KMS-11 (cell line): Measurements from ENCODE around the gene INA.

Experiments used
- H2AFZ ChIP-seq: fragments of 200-600 bp; sonication (generic); 2 replicates; pipeline ENCODE4 v1.6.1; 2016; ENCODE audit warnings: antibody characterized with exemption, mixed run types, low read depth
- H3K27ac ChIP-seq: fragments of 200-600 bp; sonication (generic); 2 replicates; pipeline ENCODE4 v1.6.1; 2016; ENCODE audit warnings: mild to moderate bottlenecking, mixed run types
- H3K27me3 ChIP-seq: fragments of 200-600 bp; sonication (generic); 2 replicates; pipeline ENCODE4 v1.6.1; 2017; ENCODE audit warnings: mild to moderate bottlenecking, low read depth, mixed run types, moderate library complexity; ENCODE audit not compliant: insufficient read depth
- H3K36me3 ChIP-seq: fragments of 200-600 bp; sonication (generic); 2 replicates; pipeline ENCODE4 v1.6.1; 2017; ENCODE audit warnings: mild to moderate bottlenecking, mixed run types; ENCODE audit not compliant: insufficient read depth
- H3K4me1 ChIP-seq: fragments of 200-600 bp; sonication (generic); 2 replicates; pipeline ENCODE4 v1.6.1; 2016; ENCODE audit warnings: mild to moderate bottlenecking, low read depth, mixed run types; ENCODE audit not compliant: poor library complexity, severe bottlenecking
- H3K4me2 ChIP-seq: fragments of 200-600 bp; sonication (generic); 2 replicates; pipeline ENCODE4 v1.7.0; 2016; ENCODE audit warnings: mild to moderate bottlenecking, mixed run types
- H3K4me3 ChIP-seq: fragments of 200-600 bp; sonication (generic); IDR thresholded peaks from 2 replicates; pipeline ENCODE4 v1.6.1; 2017; ENCODE audit warnings: low read depth, low read length, mixed read lengths; ENCODE audit not compliant: insufficient read depth
- H3K79me2 ChIP-seq: fragments of 200-600 bp; sonication (generic); 2 replicates; pipeline ENCODE4 v1.6.1; 2016; ENCODE audit warnings: low read depth, mixed run types; ENCODE audit not compliant: insufficient read depth
- H3K9ac ChIP-seq: fragments of 200-600 bp; sonication (generic); 2 replicates; pipeline ENCODE4 v1.6.1; 2016; ENCODE audit warnings: mild to moderate bottlenecking, mixed run types
- H4K20me1 ChIP-seq: fragments of 200-600 bp; sonication (generic); 2 replicates; pipeline ENCODE4 v1.6.1; 2016; ENCODE audit warnings: mild to moderate bottlenecking, mixed run types; ENCODE audit not compliant: insufficient read depth
- CTCF ChIP-seq: fragments of 200-600 bp; sonication (generic); conservative IDR thresholded peaks from 2 replicates; pipeline ENCODE4 v1.6.1; 2017; ENCODE audit warnings: low read depth, mild to moderate bottlenecking, antibody characterized with exemption, low read length, moderate library complexity, mixed read lengths

The INA gene

GRCh38 chr10:103295374-103296015 lies 18.6 kb downstream of the INA start:
- TF ChIP-seq CTCF, result no peak
- Histone ChIP-seq H3K27me3 (no peaks in the 10 kb centered on the region), H3K4me2 (no peak overlapping the region), H3K79me2 (no peaks in the 10 kb centered on the region), H3K4me3 (no peak overlapping the region), H3K27ac (no peak overlapping the region), H3K4me1 (no peaks in the 10 kb centered on the region), H3K36me3 (no peaks in the 10 kb centered on the region), H4K20me1 (no peaks in the 10 kb centered on the region), H3K9ac (no peak overlapping the region), H2AFZ (no peak overlapping the region)

GRCh38 chr10:103307594-103307993 lies 30.7 kb downstream of the INA start:
- Histone ChIP-seq H3K27me3 (no peaks in the 10 kb centered on the region), H3K4me1 (no peaks in the 10 kb centered on the region), H2AFZ (no peak overlapping the region)

GRCh38 chr10:103310197-103310596 lies 33.3 kb downstream of the INA start:
- Histone ChIP-seq H3K4me2 (no peak overlapping the region), H3K36me3 (peaks cover 3% of the 10 kb centered on the region; the same call in 1 of the 2 replicates), H4K20me1 (no peaks in the 10 kb centered on the region), H3K27ac (no peak overlapping the region), H3K79me2 (no peaks in the 10 kb centered on the region), H3K27me3 (no peaks in the 10 kb centered on the region), H3K4me1 (no peaks in the 10 kb centered on the region), H2AFZ (no peak overlapping the region), H3K4me3 (no peak overlapping the region), H3K9ac (no peak overlapping the region)
- TF ChIP-seq CTCF, result no peak

More at GRCh38 chr10:103307594-103307993, 30.7 kb downstream of the INA start:
- Histone ChIP-seq H3K4me2 (no peak overlapping the region), H4K20me1 (no peaks in the 10 kb centered on the region), H3K4me3 (no peak overlapping the region), H3K9ac (no peak overlapping the region), H3K79me2 (no peaks in the 10 kb centered on the region), H3K36me3 (no peaks in the 10 kb centered on the region; the same call in 1 of the 2 replicates), H3K27ac (no peak overlapping the region)
- no peak for TF ChIP-seq CTCF

- no peaks in the 10 kb centered on the region for H3K27me3 ChIP-seq
- H3K4me2 ChIP-seq, result no peak overlapping the region
- no peak overlapping the region for H2AFZ ChIP-seq
- no peak overlapping the region for H3K9ac ChIP-seq
- TF ChIP-seq CTCF, result no peak
- peaks cover 3% of the 10 kb centered on the region; the same call in 1 of the 2 replicates for H3K36me3 ChIP-seq
- H4K20me1 ChIP-seq, result no peaks in the 10 kb centered on the region
- H3K4me1 ChIP-seq, result no peaks in the 10 kb centered on the region
- no peak overlapping the region for H3K27ac ChIP-seq
- H3K79me2 ChIP-seq, result no peaks in the 10 kb centered on the region
- H3K4me3 ChIP-seq, result no peak overlapping the region
Observed at GRCh38 chr10:103316087-103316486, 39.1 kb downstream of the INA start.
